Measurements from ENCODE around the gene MAGI1.

MAGI1 gene

DNA sequence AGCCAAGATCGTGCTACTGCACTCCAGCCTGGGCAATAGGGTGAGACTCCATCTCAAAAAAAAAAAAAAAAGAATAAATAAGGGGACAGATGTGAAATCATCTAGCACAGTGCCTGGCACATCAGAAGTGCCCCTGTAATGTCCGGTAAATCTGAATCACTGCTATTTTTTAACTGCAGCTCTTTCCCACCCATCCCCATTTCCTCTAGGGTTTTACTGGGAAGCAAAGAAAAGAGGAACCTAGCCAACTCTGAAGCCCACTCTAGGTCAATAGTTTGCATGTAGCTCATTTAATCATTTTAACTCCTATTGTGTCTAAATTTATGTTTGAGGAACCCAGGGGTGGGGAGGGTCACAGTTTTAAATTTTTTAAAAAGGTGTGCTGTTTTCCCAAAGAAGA lies 26.0 kb downstream of the MAGI1 start:
- no peak for DNase-seq

DNA sequence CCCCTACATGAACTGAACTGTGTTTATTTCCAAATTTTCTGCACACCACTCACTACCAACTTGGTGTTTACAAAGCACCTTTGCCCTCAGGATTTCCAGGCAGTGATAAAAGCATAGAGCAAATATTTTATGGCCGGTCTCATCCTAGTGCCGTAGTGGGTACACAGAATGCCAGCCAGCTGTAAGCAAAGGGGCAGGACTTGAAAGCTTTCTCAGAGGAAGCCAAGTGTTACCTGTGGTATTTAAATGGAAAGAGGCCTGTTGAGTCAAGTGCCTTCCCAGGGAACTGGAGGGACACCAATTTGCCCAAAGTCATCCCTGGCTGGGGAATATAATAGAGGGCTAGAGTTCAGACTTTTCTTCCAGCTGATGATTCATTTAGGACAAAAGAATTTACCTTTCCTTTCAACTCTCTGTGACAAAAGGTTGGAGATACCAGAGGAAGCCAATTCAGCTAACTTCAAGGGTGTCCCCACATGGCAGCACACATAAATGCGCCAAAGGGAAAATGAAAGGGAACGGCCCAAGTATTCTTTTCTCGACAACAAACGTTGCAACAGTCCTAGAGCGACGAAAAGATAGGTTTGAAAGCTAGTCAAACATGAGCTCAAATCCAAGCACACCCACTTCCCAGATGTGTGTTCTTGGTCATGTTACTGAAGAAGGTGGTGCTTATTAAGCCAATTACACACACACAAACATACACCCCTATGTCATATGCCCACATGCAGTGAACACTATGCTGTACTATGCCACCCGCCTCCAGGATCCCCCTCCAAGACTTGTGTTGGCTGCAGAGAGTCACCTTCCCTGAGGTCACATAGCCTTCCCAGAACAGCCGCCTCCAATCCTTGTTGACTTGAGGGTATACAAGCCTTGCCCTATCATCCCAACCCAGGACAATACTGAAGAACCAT lies 27.7 kb downstream of the MAGI1 start:
- no peak for DNase-seq

DNA sequence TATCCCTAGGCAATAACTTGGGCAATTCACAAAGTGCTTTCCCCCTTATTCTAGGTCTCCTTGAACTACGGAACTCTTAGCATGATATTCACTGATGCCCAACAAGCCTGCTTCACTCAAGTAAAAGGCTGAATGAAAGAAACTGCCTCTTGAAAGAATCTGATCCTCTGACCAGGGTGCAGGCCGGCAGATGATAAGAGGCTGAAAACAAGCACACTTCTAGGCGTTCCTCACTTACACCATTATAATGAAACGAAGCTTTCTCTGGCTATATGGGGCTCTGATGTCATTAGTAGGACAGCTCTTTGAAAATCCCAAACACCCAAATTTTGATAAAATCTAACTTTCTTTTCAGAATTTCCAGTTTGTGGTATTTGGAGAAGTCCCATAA lies 28.4 kb downstream of the MAGI1 start:
- no peak for DNase-seq

- no peak for DNase-seq
Observed at GRCh38 chr3:66004244-66004643, 34.5 kb downstream of the MAGI1 start.

DNA sequence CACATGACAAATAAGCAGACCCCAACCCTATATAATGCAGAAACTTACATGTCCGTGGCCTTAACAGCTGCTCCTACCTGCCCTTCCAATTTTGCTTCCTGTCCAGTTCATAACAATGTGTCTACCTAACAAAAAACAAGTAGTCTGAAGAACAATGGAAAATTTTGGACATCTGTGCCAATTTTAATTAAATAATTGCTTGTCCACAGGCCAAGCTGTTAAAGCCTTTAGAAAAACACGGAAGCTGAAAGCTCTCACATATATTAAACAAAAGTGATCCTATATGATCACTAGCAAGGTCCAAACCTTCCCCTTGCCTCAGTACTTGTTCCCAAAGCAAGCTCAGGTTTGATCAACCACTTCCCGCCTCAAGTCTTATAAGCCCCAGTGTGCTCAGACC lies 37.1 kb downstream of the MAGI1 start:
- DNase-seq: no peak

- DNase-seq: no peak
Observed at GRCh38 chr3:66000506-66000905, 38.2 kb downstream of the MAGI1 start.

DNA sequence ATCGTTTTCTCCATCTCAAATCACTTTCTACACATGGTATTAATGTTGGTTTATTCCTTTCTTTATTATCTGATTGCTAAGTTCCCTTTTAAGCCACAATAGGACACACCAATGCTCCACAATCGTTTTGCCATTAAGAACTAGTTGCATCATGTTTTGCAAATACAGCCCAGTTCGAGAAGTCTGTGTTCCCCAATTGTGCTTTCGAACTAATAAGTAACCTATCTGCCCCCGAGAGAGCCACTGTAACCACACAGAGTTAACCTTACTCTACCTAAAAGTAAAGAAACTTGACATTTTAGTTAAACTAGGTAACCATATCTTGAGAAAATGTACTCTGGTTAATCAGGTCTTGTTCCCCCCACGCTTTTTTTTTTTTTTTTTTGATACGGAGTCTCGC lies 39.1 kb downstream of the MAGI1 start:
- DNase-seq: no peak

DNA sequence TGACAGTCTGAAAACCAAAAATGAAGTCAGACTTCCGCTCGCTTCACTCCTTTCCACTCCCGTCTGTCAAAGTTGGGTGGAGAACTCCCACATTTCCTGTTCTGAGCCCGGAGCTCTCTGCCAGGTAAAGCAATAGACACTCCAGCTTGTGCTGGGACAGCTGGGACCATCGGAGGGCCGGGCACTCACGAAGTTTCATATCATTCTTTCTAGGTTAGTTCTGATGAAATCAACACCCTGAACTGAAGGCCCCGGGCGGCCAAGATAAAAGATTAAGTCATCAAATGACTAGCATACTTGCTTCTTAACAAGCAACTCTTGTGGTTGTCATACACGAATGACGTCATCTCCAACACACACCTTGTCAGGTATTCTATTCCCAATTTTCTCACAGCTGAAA lies 42.1 kb downstream of the MAGI1 start:
- no peak for DNase-seq

GRCh38 chr3:65995515-65995914 lies 43.2 kb downstream of the MAGI1 start:
- no peak for DNase-seq

DNA sequence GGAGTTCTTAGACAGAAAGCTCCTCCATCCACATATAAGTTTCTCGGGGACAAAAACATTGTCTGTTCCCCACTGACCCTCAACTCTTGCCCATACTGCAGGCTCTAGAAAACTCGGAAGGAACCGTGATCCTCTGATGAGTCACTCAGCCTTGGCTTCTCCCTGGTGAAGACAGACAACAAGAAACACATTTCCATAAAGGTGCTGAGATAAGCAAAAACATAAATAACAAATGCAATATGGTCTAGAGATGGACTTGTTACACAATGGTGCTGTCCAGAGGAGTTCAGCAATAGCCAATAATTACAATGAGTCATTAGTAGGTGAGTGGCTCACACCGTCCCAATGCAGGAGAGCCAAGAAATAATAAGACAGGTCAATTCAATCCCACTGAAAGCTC lies 43.7 kb downstream of the MAGI1 start:
- DNase-seq: no peak

DNA sequence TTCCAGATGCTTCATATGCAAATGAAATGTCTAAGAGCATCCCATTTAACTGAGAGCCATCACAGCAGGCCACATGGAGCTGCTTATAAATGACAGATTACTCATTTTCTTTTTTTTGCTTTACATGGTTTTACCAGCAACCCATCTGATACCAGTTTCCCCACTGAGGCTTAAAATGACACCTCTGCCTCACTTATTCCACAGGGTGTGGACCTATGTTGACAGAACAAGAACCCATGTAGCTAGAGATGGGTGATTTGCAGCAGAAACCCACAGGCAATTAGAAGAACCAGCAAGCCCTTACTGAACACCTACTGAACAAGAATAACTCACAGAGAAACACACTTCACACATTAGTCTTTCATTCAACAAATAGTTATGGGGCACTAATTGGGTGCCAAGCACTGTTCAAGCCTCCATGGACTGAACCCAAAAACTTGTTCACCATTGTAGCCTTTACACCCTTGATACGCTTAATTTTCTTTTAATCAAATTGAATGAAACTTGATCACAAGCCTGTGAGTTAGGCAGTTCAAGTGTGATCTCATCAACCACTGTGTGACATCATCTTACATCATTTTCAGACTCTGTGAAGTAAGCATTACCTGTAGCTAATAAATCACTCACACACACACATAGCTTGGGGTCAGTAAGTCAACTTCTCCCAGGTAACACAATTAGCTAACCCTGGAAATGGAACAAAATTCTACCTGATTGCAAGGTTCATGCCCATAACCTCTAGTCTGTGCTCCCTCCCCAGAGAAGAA lies 45.4 kb downstream of the MAGI1 start:
- DNase-seq: no peak

DNA sequence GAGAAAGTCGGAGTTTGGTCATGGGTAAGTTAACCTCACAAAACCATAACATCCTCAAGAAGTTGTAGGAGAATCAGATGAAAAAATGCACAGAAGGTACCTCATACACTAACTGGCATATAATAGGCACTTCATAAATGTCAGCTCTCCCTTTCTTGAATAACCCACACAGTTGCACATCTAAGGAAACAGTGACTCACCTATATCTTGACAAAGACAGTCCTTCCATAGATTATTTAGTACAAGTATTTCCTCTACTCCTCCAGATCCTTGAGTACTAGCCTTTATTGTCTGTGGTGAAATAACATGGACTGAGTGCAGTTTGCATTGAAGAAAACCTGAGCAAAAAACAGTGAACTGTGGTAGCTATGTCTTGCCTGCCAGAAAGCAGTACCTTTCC lies 46.6 kb downstream of the MAGI1 start:
- no peak for DNase-seq

DNA sequence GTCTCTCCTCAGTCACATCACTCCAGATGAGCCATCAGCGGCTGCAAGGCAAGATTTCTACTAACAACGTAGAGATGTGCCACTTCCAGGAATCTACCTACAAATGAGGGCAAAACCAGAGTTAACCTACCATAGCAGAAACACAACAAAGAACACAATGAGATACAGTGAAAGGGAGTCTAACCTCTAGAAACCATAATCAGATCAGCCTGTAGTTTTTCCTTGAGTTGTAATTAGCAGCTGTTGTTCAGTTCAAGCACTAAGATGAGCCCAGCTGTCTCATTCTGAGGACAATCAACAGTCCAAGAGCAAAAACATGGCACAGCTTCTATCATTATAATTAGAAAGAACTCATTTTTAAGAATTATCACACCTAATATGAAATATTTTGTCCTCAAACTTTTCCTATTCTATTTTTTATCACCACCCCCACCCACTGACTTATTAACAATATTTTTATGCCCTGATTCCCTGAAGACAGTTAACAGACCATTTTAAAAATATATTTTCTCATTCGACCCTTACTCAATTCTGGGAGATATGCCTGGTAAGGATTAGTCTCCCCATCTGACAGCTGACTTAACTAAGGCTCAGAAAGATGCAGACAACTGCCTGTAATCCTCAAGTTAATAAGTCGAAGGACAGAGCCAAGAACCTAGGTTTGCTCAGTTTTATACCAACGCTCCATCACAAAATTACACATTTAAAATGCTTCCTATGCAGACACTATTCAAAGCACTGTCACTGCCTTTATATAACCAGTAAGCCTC lies 50.1 kb downstream of the MAGI1 start:
- no peak for DNase-seq

GRCh38 chr3:65986285-65986684 lies 52.4 kb downstream of the MAGI1 start:
- DNase-seq: no peak

DNA sequence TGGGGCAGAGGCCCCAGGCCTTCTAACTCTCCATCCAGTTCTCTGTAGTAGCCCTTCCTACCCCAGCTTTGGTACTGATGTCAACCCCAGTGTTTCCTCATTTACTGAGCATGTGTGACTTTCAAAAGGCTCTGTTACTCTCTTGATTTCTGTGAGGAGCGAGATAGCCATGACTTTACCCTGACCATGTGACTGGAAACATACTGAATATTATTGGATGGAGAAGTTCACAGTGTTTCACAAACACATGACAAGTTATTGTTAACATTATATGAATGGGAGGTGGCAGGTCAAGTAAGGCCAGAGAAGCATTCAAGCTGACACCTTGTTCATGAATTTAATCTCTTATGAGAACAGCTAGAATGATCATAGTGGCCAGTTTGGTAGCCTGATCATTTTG lies 53.7 kb downstream of the MAGI1 start:
- DNase-seq: no peak

- no peak for DNase-seq
Observed at GRCh38 chr3:65983100-65983499, 55.6 kb downstream of the MAGI1 start.

DNA sequence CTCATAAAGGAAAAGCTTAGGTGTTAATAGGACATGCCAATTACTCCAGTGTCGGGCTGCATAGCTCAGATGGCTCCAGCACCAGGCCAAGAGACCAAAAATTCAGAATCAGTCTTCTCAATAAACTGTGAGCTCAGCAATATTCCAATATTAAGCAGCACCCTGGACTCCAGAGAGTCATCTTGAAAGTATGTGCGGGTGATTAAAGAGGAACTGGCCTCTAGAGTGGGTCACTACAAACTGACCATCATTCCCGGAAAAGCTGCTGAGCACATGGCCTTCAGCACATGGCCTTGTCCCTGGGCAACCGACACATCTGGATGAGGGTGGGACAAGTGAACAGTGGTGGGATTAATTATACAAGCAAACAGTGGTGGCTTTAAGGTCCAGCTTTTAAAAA lies 59.0 kb downstream of the MAGI1 start:
- no peak for DNase-seq

- DNase-seq: no peak
Observed at GRCh38 chr3:65979162-65979561, 59.6 kb downstream of the MAGI1 start.

DNA sequence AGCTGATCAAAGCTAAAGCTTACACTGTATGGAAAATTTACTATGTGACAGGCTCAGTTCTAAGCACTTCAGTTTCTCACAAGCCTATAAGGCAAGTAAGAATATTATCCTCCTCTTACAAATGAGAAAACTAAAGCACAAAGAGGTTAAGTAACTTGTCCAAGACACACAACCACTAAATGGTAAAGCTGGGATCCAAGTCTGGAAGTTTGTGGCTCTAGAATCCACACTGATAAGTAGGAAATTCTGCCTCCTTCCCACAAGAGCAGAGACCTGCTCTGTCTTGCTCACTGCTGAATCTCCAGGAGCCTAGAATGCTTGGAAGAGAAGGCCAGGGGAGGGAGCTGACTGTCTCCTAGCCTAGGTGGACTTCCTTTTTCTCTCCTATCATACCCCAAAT lies 60.6 kb downstream of the MAGI1 start:
- DNase-seq: no peak

DNA sequence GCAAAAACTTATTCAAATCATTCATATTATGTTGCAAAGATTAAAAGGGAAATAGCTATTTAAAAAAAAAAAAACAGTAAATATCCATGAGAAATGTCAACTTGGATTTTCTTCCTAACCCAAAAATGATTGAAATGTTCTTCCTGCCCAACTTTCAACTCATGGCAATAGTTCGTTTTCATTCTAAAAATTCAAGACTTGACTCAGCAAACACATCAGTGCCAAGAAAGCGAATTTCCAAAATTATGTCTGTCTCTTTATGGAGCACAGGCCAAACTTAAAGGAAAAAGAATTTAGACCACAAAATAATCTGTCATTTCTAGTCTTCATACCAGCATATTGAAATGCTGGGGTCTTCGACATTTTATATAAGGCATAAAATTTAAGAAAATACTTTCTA lies 63.7 kb downstream of the MAGI1 start:
- DNase-seq: no peak

GRCh38 chr3:65974509-65974908 lies 64.2 kb downstream of the MAGI1 start:
- no peak for DNase-seq

- no peak for DNase-seq
Observed at GRCh38 chr3:65972765-65973164, 66.0 kb downstream of the MAGI1 start.

Data from NCI-H1105 treated with DMSO at 0.1 percent for 48 hours (cell line).